ENCODE measurements around the gene CGN.

GRCh38 chr1:151512801-151513625 is 1.8 kb downstream of the CGN start:
- TF ChIP-seq CTCF (IDR thresholded peaks at IDR 0.05) (no peak), ZFX (IDR thresholded peaks at IDR 0.05; ENCODE audit: borderline replicate concordance) (no peak)
